ENCODE data around the gene UTP4. TPM values are rescaled to one million over a fixed set of nuclear protein-coding genes. Genes with fewer than 3 reads are reported as not detected.

The UTP4 gene
- total RNA-seq = 10.0 and 14.5 TPM in 2 replicates
- polyA plus RNA-seq = 47.6 and 51.6 TPM in 2 replicates

- TF ChIP-seq CTCF (IDR thresholded peaks at IDR 0.05; ENCODE audit: low read depth, low read length) = no peak
- peak; percentile 88 to 93 for DNase-seq (ENCODE audit: low read depth in 1 of 2, low spot score in 1 of 2)
- Histone ChIP-seq H3K4me1 (ENCODE audit: low read depth) (peaks cover 12% of the 10 kb centered on the region), H3K36me3 (peaks cover 7% of the 10 kb centered on the region), H3K27ac (peak within 1 kb of the TSS; percentile 99), H3K9me3 (ENCODE audit: low read depth) (no peaks in the 10 kb centered on the region), H3K27me3 (no peaks in the 10 kb centered on the region), H3K4me3 (peak within 1 kb of the TSS; percentile 95)
Measured at GRCh38 chr16:69132424-69133252, at the start of gene UTP4, which contains the start of gene CHTF8. Gene UTP4 (plus strand): TSS chr16:69132649. CDS start chr16:69133460, 811 bp downstream. Gene CHTF8 (minus strand): TSS chr16:69132588. CDS start chr16:69121458, 11,130 bp downstream.

GRCh38 chr16:69083306-69083941 is 49.0 kb upstream of the UTP4 start:
- no peaks in the 10 kb centered on the region for H3K36me3 ChIP-seq
- peak; percentile 9 for TF ChIP-seq CTCF (IDR thresholded peaks at IDR 0.05; ENCODE audit: low read depth, low read length)
- no peak overlapping the region for H3K4me3 ChIP-seq
- peaks cover 7% of the 10 kb centered on the region for H3K4me1 ChIP-seq (ENCODE audit: low read depth)
- DNase-seq (ENCODE audit: low read depth in 1 of 2, low spot score in 1 of 2) = no peak
- H3K9me3 ChIP-seq (ENCODE audit: low read depth) = no peaks in the 10 kb centered on the region
- H3K27me3 ChIP-seq = no peaks in the 10 kb centered on the region
- no peak overlapping the region for H3K27ac ChIP-seq

GRCh38 chr16:69084289-69084688 is 48.2 kb upstream of the UTP4 start:
- no peak overlapping the region for H3K27ac ChIP-seq
- DNase-seq (ENCODE audit: low read depth in 1 of 2, low spot score in 1 of 2) = peak in 1 of 2 donors; percentile 90

GRCh38 chr16:69085032-69085695 is 47.3 kb upstream of the UTP4 start:
- no peak for TF ChIP-seq CTCF (IDR thresholded peaks at IDR 0.05; ENCODE audit: low read depth, low read length)
- no peak overlapping the region for H3K4me3 ChIP-seq
- no peaks in the 10 kb centered on the region for H3K9me3 ChIP-seq (ENCODE audit: low read depth)
- H3K27ac ChIP-seq = no peak overlapping the region
- H3K4me1 ChIP-seq (ENCODE audit: low read depth) = peaks cover 16% of the 10 kb centered on the region
- no peaks in the 10 kb centered on the region for H3K36me3 ChIP-seq
- DNase-seq (ENCODE audit: low read depth in 1 of 2, low spot score in 1 of 2) = no peak
- H3K27me3 ChIP-seq = no peaks in the 10 kb centered on the region

More at GRCh38 chr16:69084289-69084688, 48.2 kb upstream of the UTP4 start:
- Histone ChIP-seq H3K9me3 (ENCODE audit: low read depth) (no peaks in the 10 kb centered on the region), H3K27me3 (no peaks in the 10 kb centered on the region), H3K4me1 (ENCODE audit: low read depth) (peaks cover 13% of the 10 kb centered on the region), H3K36me3 (no peaks in the 10 kb centered on the region), H3K4me3 (no peak overlapping the region)
- no peak for TF ChIP-seq CTCF (IDR thresholded peaks at IDR 0.05; ENCODE audit: low read depth, low read length)

- no peak for TF ChIP-seq CTCF (IDR thresholded peaks at IDR 0.05; ENCODE audit: low read depth, low read length)
- H3K27me3 ChIP-seq = no peaks in the 10 kb centered on the region
- DNase-seq (ENCODE audit: low read depth in 1 of 2, low spot score in 1 of 2) = peak in 1 of 2 donors; percentile 36
- H3K9me3 ChIP-seq (ENCODE audit: low read depth) = no peaks in the 10 kb centered on the region
- no peak overlapping the region for H3K27ac ChIP-seq
- no peaks in the 10 kb centered on the region for H3K36me3 ChIP-seq
- H3K4me3 ChIP-seq = no peak overlapping the region
- H3K4me1 ChIP-seq (ENCODE audit: low read depth) = peaks cover 16% of the 10 kb centered on the region
Measured at GRCh38 chr16:69087161-69087581, 45.3 kb upstream of the UTP4 start.
